HUDEP-2 (cell line): ENCODE measurements around the gene TMEM61.
A peak's percentile ranks its signal among the peaks of the same experiment; 100 is the strongest.
"Not testable (repeated sequence)": the region's sequence is repeated elsewhere in the genome, so short reads cannot be mapped to it uniquely, and the experiment has no call there.

Source experiments
- DNase-seq, 76 experiments: peaks; one replicate each; lab custom pipeline; 2025; ENCODE audit not compliant: unreplicated experiment in 76 of 76; lab: John Stamatoyannopoulos, UW

Gene TMEM61

GRCh38 chr1:54959241-54959640, 21.2 kb upstream of the TMEM61 start:
- no peak for DNase-seq

- no peak for DNase-seq
These were observed 17.6 kb upstream of the TMEM61 start for GRCh38 chr1:54962612-54963395.

- DNase-seq, result not testable (repeated sequence)
These were observed 16.6 kb upstream of the TMEM61 start for GRCh38 chr1:54963829-54964228.

- peak in 4 of 76 experiments; percentile 3 to 15 (median 6) for DNase-seq
These were observed 14.6 kb upstream of the TMEM61 start for GRCh38 chr1:54965624-54966340.

GRCh38 chr1:54967372-54967771, 13.1 kb upstream of the TMEM61 start:
- no peak for DNase-seq

GRCh38 chr1:54968551-54968950, 11.9 kb upstream of the TMEM61 start:
- DNase-seq, result no peak

- no peak for DNase-seq
These were observed 10.5 kb upstream of the TMEM61 start for GRCh38 chr1:54969879-54970278.

GRCh38 chr1:54970901-54971300, 9.5 kb upstream of the TMEM61 start:
- no peak for DNase-seq

- no peak for DNase-seq
These were observed 9.1 kb upstream of the TMEM61 start for GRCh38 chr1:54971317-54971791.

- no peak for DNase-seq
These were observed 8.0 kb upstream of the TMEM61 start for GRCh38 chr1:54972436-54972835.

- DNase-seq, result no peak
These were observed 7.1 kb upstream of the TMEM61 start for GRCh38 chr1:54973205-54973921.

- DNase-seq, result no peak
These were observed 4.9 kb upstream of the TMEM61 start for GRCh38 chr1:54975356-54976108.

- no peak for DNase-seq
These were observed 3.7 kb upstream of the TMEM61 start for GRCh38 chr1:54976747-54977146.

GRCh38 chr1:54977533-54978297, 2.7 kb upstream of the TMEM61 start:
- no peak for DNase-seq

- DNase-seq, result no peak
These were observed 1.7 kb upstream of the TMEM61 start for GRCh38 chr1:54978528-54979326.

GRCh38 chr1:54979327-54979891, 1.0 kb upstream of the TMEM61 start:
- DNase-seq, result no peak

- DNase-seq, result no peak
These were observed 341 bp upstream of the TMEM61 start for GRCh38 chr1:54980046-54980527.

GRCh38 chr1:54981466-54981865, 1.0 kb downstream of the TMEM61 start:
- no peak for DNase-seq

GRCh38 chr1:54982739-54983138, 2.3 kb downstream of the TMEM61 start:
- no peak for DNase-seq
